Skeletal muscle satellite cell (primary cell): ENCODE results near the gene IRF2BP1.

Source experiments
- H3K27me3 ChIP-seq: 2 replicates; pipeline ENCODE4 v1.7.0; 2013; ENCODE audit warnings: low read length; ENCODE audit not compliant: control insufficient read depth, insufficient read depth
- H3K36me3 ChIP-seq: 2 replicates; pipeline ENCODE4 v1.7.0; 2013; ENCODE audit warnings: mild to moderate bottlenecking, control low read depth, low read length; ENCODE audit not compliant: insufficient read depth
- H3K4me1 ChIP-seq: 2 replicates; pipeline ENCODE4 v1.7.0; 2013; ENCODE audit warnings: low read length; ENCODE audit not compliant: control insufficient read depth, insufficient read depth
- H3K4me2 ChIP-seq: 2 replicates; pipeline ENCODE4 v1.7.0; 2013; ENCODE audit warnings: mild to moderate bottlenecking, low read length
- H3K4me3 ChIP-seq: 2 replicates; pipeline ENCODE4 v1.7.0; 2013; ENCODE audit warnings: low read length
- H3K9ac ChIP-seq: 2 replicates; pipeline ENCODE4 v1.7.0; 2013; ENCODE audit warnings: mild to moderate bottlenecking, low read depth, low read length, moderate library complexity
- H3K9me3 ChIP-seq: replicated peaks from 2 replicates; pipeline ENCODE4 v1.7.0; 2013; ENCODE audit warnings: mild to moderate bottlenecking, control low read depth, low read length

Gene IRF2BP1

GRCh38 chr19:45919678-45920077, 33.7 kb upstream of the IRF2BP1 start:
- H3K9me3 ChIP-seq: no peaks in the 10 kb centered on the region
- H3K4me3 ChIP-seq: no peak overlapping the region
- no peaks in the 10 kb centered on the region for H3K4me1 ChIP-seq
- peaks cover 26% of the 10 kb centered on the region for H3K27me3 ChIP-seq
- H3K36me3 ChIP-seq: no peaks in the 10 kb centered on the region
- H3K4me2 ChIP-seq: no peak overlapping the region
- H3K9ac ChIP-seq: no peak overlapping the region

GRCh38 chr19:45918721-45919120, 32.8 kb upstream of the IRF2BP1 start:
- no peak overlapping the region for H3K9ac ChIP-seq
- no peaks in the 10 kb centered on the region for H3K36me3 ChIP-seq
- H3K4me1 ChIP-seq: no peaks in the 10 kb centered on the region
- H3K9me3 ChIP-seq: no peaks in the 10 kb centered on the region
- no peak overlapping the region for H3K4me2 ChIP-seq
- H3K27me3 ChIP-seq: peaks cover 31% of the 10 kb centered on the region
- H3K4me3 ChIP-seq: no peak overlapping the region

GRCh38 chr19:45917421-45918091, 31.6 kb upstream of the IRF2BP1 start:
- no peaks in the 10 kb centered on the region for H3K36me3 ChIP-seq
- H3K4me1 ChIP-seq: no peaks in the 10 kb centered on the region
- H3K9ac ChIP-seq: no peak overlapping the region
- peaks cover 38% of the 10 kb centered on the region for H3K27me3 ChIP-seq
- H3K4me3 ChIP-seq: no peak overlapping the region
- H3K4me2 ChIP-seq: no peak overlapping the region
- H3K9me3 ChIP-seq: no peaks in the 10 kb centered on the region

- peaks cover 43% of the 10 kb centered on the region for H3K27me3 ChIP-seq
- no peak within 1 kb of the TSS for H3K4me2 ChIP-seq
These were observed 28.2 kb upstream of the IRF2BP1 start, which contains the start of gene NANOS2 for GRCh38 chr19:45913874-45914830. TSS of gene NANOS2 (minus strand) at chr19:45914778. CDS start at chr19:45914693, 85 bp downstream.

GRCh38 chr19:45911291-45911690, 25.4 kb upstream of the IRF2BP1 start:
- Histone ChIP-seq H3K27me3 (peaks cover 33% of the 10 kb centered on the region), H3K9ac (no peak overlapping the region), H3K4me3 (no peak overlapping the region), H3K4me2 (no peak overlapping the region), H3K36me3 (no peaks in the 10 kb centered on the region), H3K9me3 (no peaks in the 10 kb centered on the region), H3K4me1 (no peaks in the 10 kb centered on the region)

More at GRCh38 chr19:45913874-45914830, 28.2 kb upstream of the IRF2BP1 start, which contains the start of gene NANOS2:
- no peak within 1 kb of the TSS for H3K4me3 ChIP-seq
- no peak within 1 kb of the TSS for H3K9ac ChIP-seq
- H3K4me1 ChIP-seq: no peaks in the 10 kb centered on the region
- no peaks in the 10 kb centered on the region for H3K36me3 ChIP-seq
- H3K9me3 ChIP-seq: no peaks in the 10 kb centered on the region

GRCh38 chr19:45908956-45909355, 23.0 kb upstream of the IRF2BP1 start:
- Histone ChIP-seq H3K9ac (no peak overlapping the region), H3K27me3 (peaks cover 26% of the 10 kb centered on the region), H3K9me3 (no peaks in the 10 kb centered on the region), H3K4me2 (no peak overlapping the region), H3K4me1 (no peaks in the 10 kb centered on the region), H3K4me3 (no peak overlapping the region), H3K36me3 (no peaks in the 10 kb centered on the region)

GRCh38 chr19:45906221-45906620, 20.3 kb upstream of the IRF2BP1 start:
- Histone ChIP-seq H3K27me3 (peaks cover 10% of the 10 kb centered on the region), H3K4me3 (no peak overlapping the region), H3K9me3 (no peaks in the 10 kb centered on the region), H3K9ac (no peak overlapping the region), H3K36me3 (no peaks in the 10 kb centered on the region), H3K4me2 (no peak overlapping the region), H3K4me1 (peaks cover 8% of the 10 kb centered on the region)

GRCh38 chr19:45905011-45905410, 19.1 kb upstream of the IRF2BP1 start:
- no peak overlapping the region for H3K9ac ChIP-seq
- peaks cover 13% of the 10 kb centered on the region for H3K4me1 ChIP-seq
- H3K36me3 ChIP-seq: peaks cover 1% of the 10 kb centered on the region
- no peaks in the 10 kb centered on the region for H3K9me3 ChIP-seq
- H3K27me3 ChIP-seq: peaks cover 2% of the 10 kb centered on the region
- H3K4me3 ChIP-seq: no peak overlapping the region
- H3K4me2 ChIP-seq: no peak overlapping the region

GRCh38 chr19:45902651-45903625, 17.0 kb upstream of the IRF2BP1 start:
- H3K36me3 ChIP-seq: peaks cover 9% of the 10 kb centered on the region
- peak overlapping the region; percentile 96 for H3K4me2 ChIP-seq
- peak overlapping the region; percentile 96 for H3K4me3 ChIP-seq
- peak overlapping the region; percentile 89 for H3K9ac ChIP-seq
- no peaks in the 10 kb centered on the region for H3K27me3 ChIP-seq
- peaks cover 13% of the 10 kb centered on the region for H3K4me1 ChIP-seq
- no peaks in the 10 kb centered on the region for H3K9me3 ChIP-seq

GRCh38 chr19:45901912-45902650, 16.1 kb upstream of the IRF2BP1 start, which contains the start of gene MYPOP:
TSS of gene MYPOP (minus strand) at chr19:45902613. CDS start at chr19:45901773, 840 bp downstream.
- Histone ChIP-seq H3K27me3 (no peaks in the 10 kb centered on the region), H3K9ac (peak within 1 kb of the TSS; percentile 89), H3K4me1 (peaks cover 13% of the 10 kb centered on the region), H3K4me2 (peak within 1 kb of the TSS; percentile 96), H3K36me3 (peaks cover 9% of the 10 kb centered on the region), H3K9me3 (no peaks in the 10 kb centered on the region), H3K4me3 (peak within 1 kb of the TSS; percentile 96)
